DND-41 (cell line): ENCODE data around the gene EPHB1.

Source experiments
- ATAC-seq: fragments of 200-7000 bp; cut with Tn5 transposase; 3 replicates; pipeline ENCODE4 v1.9.1; 2021; ENCODE audit warnings: low read depth; ENCODE audit not compliant: insufficient read depth
- DNase-seq: peaks from one replicate; pipeline ENCODE4 v3.0.0-alpha.2; 2020
- H2AFZ ChIP-seq: 2 replicates; pipeline ENCODE4 v1.6.0; 2012; ENCODE audit warnings: low read depth, low read length
- H3K27ac ChIP-seq: 2 replicates; pipeline ENCODE4 v1.5.1; 2012; ENCODE audit warnings: low read length, inconsistent platforms
- H3K27me3 ChIP-seq: fragments of 200-600 bp; sonication (generic); 2 replicates; pipeline ENCODE4 v1.6.0; 2012; ENCODE audit warnings: low read length, mild to moderate bottlenecking, inconsistent platforms; ENCODE audit not compliant: insufficient read depth, poor library complexity
- H3K36me3 ChIP-seq: 2 replicates; pipeline ENCODE4 v1.5.1; 2012; ENCODE audit warnings: low read length, inconsistent platforms; ENCODE audit not compliant: insufficient read depth
- H3K4me1 ChIP-seq: 2 replicates; pipeline ENCODE4 v1.5.1; 2012; ENCODE audit warnings: mild to moderate bottlenecking, low read length; ENCODE audit not compliant: insufficient read depth
- H3K4me2 ChIP-seq: 2 replicates; pipeline ENCODE4 v1.6.0; 2012; ENCODE audit warnings: mild to moderate bottlenecking, moderate library complexity, low read length, inconsistent platforms; ENCODE audit not compliant: insufficient read depth
- H3K4me3 ChIP-seq, 2 experiments: fragments of 200-600 bp in 1 of 2; shearing (Covaris generic) in 1 of 2; 2 replicates each; pipeline ENCODE4 v1.5.1; 2012 to 2016; ENCODE audit warnings: inconsistent platforms in 2 of 2, low read length in 2 of 2, mild to moderate bottlenecking in 2 of 2, low read depth in 1 of 2, moderate library complexity in 1 of 2
- H3K79me2 ChIP-seq: 2 replicates; pipeline ENCODE4 v1.6.0; 2012; ENCODE audit warnings: low read length, inconsistent platforms; ENCODE audit not compliant: insufficient read depth
- H3K9ac ChIP-seq: 2 replicates; pipeline ENCODE4 v1.6.0; 2012; ENCODE audit warnings: low read depth, mild to moderate bottlenecking, inconsistent platforms, low read length, moderate library complexity
- H3K9me3 ChIP-seq: 2 replicates; pipeline ENCODE4 v1.5.1; 2012; ENCODE audit warnings: low read length, moderate library complexity, mild to moderate bottlenecking, inconsistent platforms; ENCODE audit not compliant: insufficient read depth, severe bottlenecking
- H4K20me1 ChIP-seq: 2 replicates; pipeline ENCODE4 v1.6.0; 2012; ENCODE audit warnings: low read length; ENCODE audit not compliant: insufficient read depth
- CTCF ChIP-seq: IDR thresholded peaks from 2 replicates; pipeline ENCODE4 v1.5.1; 2012; ENCODE audit warnings: borderline replicate concordance, low read length, moderate library complexity, mild to moderate bottlenecking; ENCODE audit not compliant: poor library complexity, severe bottlenecking; ENCODE audit errors: extremely low read depth
- EZH2 ChIP-seq: IDR thresholded peaks from 3 replicates; pipeline ENCODE4 v1.6.1; 2012; ENCODE audit warnings: borderline replicate concordance, low read depth, mild to moderate bottlenecking, moderate library complexity, low read length, inconsistent platforms; ENCODE audit not compliant: severe bottlenecking

Gene EPHB1

GRCh38 chr3:134939978-134940377 is 144.9 kb downstream of the EPHB1 start:
- ATAC-seq (no peak), DNase-seq (no peak)
- no peak overlapping the region for H3K4me3 ChIP-seq
- no peaks in the 10 kb centered on the region for H3K79me2 ChIP-seq
- no peak overlapping the region for H3K27ac ChIP-seq
- no peak overlapping the region for H3K4me2 ChIP-seq
- H3K9ac ChIP-seq: no peak overlapping the region
- no peaks in the 10 kb centered on the region for H3K36me3 ChIP-seq
- H4K20me1 ChIP-seq: no peaks in the 10 kb centered on the region
- no peaks in the 10 kb centered on the region for H3K9me3 ChIP-seq
- H3K4me1 ChIP-seq: no peaks in the 10 kb centered on the region
- TF ChIP-seq EZH2: no peak
- no peak for TF ChIP-seq CTCF
- no peak overlapping the region for H2AFZ ChIP-seq
- no peaks in the 10 kb centered on the region for H3K27me3 ChIP-seq

- H2AFZ ChIP-seq: no peak overlapping the region
- no peaks in the 10 kb centered on the region for H3K27me3 ChIP-seq
- DNase-seq (no peak), ATAC-seq (no peak)
- no peak overlapping the region for H3K27ac ChIP-seq
- no peak overlapping the region for H3K9ac ChIP-seq
- no peaks in the 10 kb centered on the region for H4K20me1 ChIP-seq
- H3K4me1 ChIP-seq: no peaks in the 10 kb centered on the region
- H3K36me3 ChIP-seq: no peaks in the 10 kb centered on the region
- no peak overlapping the region for H3K4me3 ChIP-seq
- no peaks in the 10 kb centered on the region for H3K9me3 ChIP-seq
- H3K79me2 ChIP-seq: no peaks in the 10 kb centered on the region
- no peak for TF ChIP-seq CTCF
- no peak for TF ChIP-seq EZH2
- no peak overlapping the region for H3K4me2 ChIP-seq
Measured at GRCh38 chr3:134941820-134942219, 146.8 kb downstream of the EPHB1 start.

- Histone ChIP-seq H3K27ac (no peak overlapping the region), H3K27me3 (no peaks in the 10 kb centered on the region), H3K4me2 (no peak overlapping the region), H3K4me1 (no peaks in the 10 kb centered on the region), H2AFZ (no peak overlapping the region), H3K4me3 (no peak overlapping the region), H3K9ac (no peak overlapping the region), H3K9me3 (no peaks in the 10 kb centered on the region), H3K36me3 (no peaks in the 10 kb centered on the region), H3K79me2 (no peaks in the 10 kb centered on the region), H4K20me1 (no peaks in the 10 kb centered on the region)
- TF ChIP-seq CTCF (no peak), EZH2 (no peak)
- DNase-seq: no peak
- no peak for ATAC-seq
Measured at GRCh38 chr3:134944429-134944828, 149.4 kb downstream of the EPHB1 start.

GRCh38 chr3:134949150-134949549 is 154.1 kb downstream of the EPHB1 start:
- Histone ChIP-seq H3K4me1 (no peaks in the 10 kb centered on the region), H3K9ac (no peak overlapping the region), H3K79me2 (no peaks in the 10 kb centered on the region), H2AFZ (no peak overlapping the region), H3K4me2 (no peak overlapping the region), H3K9me3 (peaks cover 8% of the 10 kb centered on the region), H4K20me1 (no peaks in the 10 kb centered on the region), H3K27me3 (no peaks in the 10 kb centered on the region), H3K27ac (no peak overlapping the region), H3K36me3 (no peaks in the 10 kb centered on the region), H3K4me3 (no peak overlapping the region)
- no peak for DNase-seq
- TF ChIP-seq CTCF (no peak), EZH2 (no peak)
- ATAC-seq: no peak
